GM23338 (cell line): ENCODE results near the gene AP2B1. TPM values are rescaled to one million over a fixed set of nuclear protein-coding genes. Genes with fewer than 3 reads are reported as not detected.

Source experiments
- ATAC-seq: fragments of 200-7000 bp; cut with Tn5 transposase; 3 replicates; pipeline ENCODE4 v1.9.1; 2020
- DNase-seq: peaks from one replicate; pipeline ENCODE4 v3.0.0-alpha.2; 2015; ENCODE audit warnings: low spot score
- H2AFZ ChIP-seq: fragments of 200-600 bp; sonication (generic); 2 replicates; pipeline ENCODE4 v1.8.0; 2016; ENCODE audit warnings: antibody characterized with exemption, mild to moderate bottlenecking, moderate library complexity
- H3F3A ChIP-seq: fragments of 200-600 bp; sonication (generic); replicated peaks from 2 replicates; pipeline ENCODE4 v1.8.0; 2017; ENCODE audit warnings: antibody characterized with exemption, mixed run types, low read depth
- H3K27ac ChIP-seq: fragments of 200-600 bp; sonication (generic); 2 replicates; pipeline ENCODE4 v1.6.1; 2016; ENCODE audit warnings: low read depth
- H3K27me3 ChIP-seq: fragments of 200-600 bp; sonication (generic); 2 replicates; pipeline ENCODE4 v1.8.0; 2016; ENCODE audit warnings: mild to moderate bottlenecking, mixed run types, moderate library complexity; ENCODE audit not compliant: insufficient read depth
- H3K36me3 ChIP-seq: fragments of 200-600 bp; sonication (generic); 2 replicates; pipeline ENCODE4 v1.8.0; 2016; ENCODE audit warnings: mild to moderate bottlenecking; ENCODE audit not compliant: insufficient read depth
- H3K4me1 ChIP-seq: fragments of 200-600 bp; sonication (generic); 2 replicates; pipeline ENCODE4 v1.8.0; 2016; ENCODE audit warnings: mild to moderate bottlenecking, moderate library complexity; ENCODE audit not compliant: insufficient read depth
- H3K4me2 ChIP-seq: fragments of 200-600 bp; sonication (generic); 2 replicates; pipeline ENCODE4 v1.7.1; 2017; ENCODE audit warnings: mixed run types
- H3K4me3 ChIP-seq: fragments of 200-600 bp; sonication (generic); 2 replicates; pipeline ENCODE4 v1.6.1; 2016; ENCODE audit warnings: mixed run types
- H3K79me2 ChIP-seq: fragments of 200-600 bp; sonication (generic); replicated peaks from 2 replicates; pipeline ENCODE4 v1.8.0; 2017; ENCODE audit warnings: mild to moderate bottlenecking; ENCODE audit not compliant: insufficient read depth
- H3K9me2 ChIP-seq: fragments of 200-600 bp; sonication (generic); 2 replicates; pipeline ENCODE4 v1.8.0; 2017; ENCODE audit not compliant: insufficient read depth
- H4K20me1 ChIP-seq: fragments of 200-600 bp; sonication (generic); replicated peaks from 2 replicates; pipeline ENCODE4 v1.8.0; 2017; ENCODE audit warnings: mild to moderate bottlenecking; ENCODE audit not compliant: insufficient read depth
- H3K27ac Mint-ChIP-seq: 2 replicates; pipeline ENCODE4 v1.8.0; 2020; ENCODE audit warnings: inconsistent platforms, mild to moderate bottlenecking, moderate library complexity, mixed read lengths
- H3K27me3 Mint-ChIP-seq: 3 replicates; pipeline ENCODE4 v1.8.0; 2022; ENCODE audit warnings: low read depth, mild to moderate bottlenecking, moderate library complexity, mixed read lengths, inconsistent platforms; ENCODE audit not compliant: insufficient read depth, poor library complexity
- H3K36me3 Mint-ChIP-seq: 3 replicates; pipeline ENCODE4 v1.8.0; 2021; ENCODE audit warnings: low read depth, mild to moderate bottlenecking, inconsistent platforms, moderate library complexity, mixed read lengths
- H3K4me1 Mint-ChIP-seq: 3 replicates; pipeline ENCODE4 v1.8.0; 2020; ENCODE audit warnings: mild to moderate bottlenecking, inconsistent platforms, mixed read lengths
- H3K4me3 Mint-ChIP-seq: 3 replicates; pipeline ENCODE4 v1.8.0; 2021; ENCODE audit warnings: moderate library complexity, mild to moderate bottlenecking, inconsistent platforms, mixed read lengths
- H3K9me3 Mint-ChIP-seq: 3 replicates; pipeline ENCODE4 v1.8.0; 2020; ENCODE audit warnings: moderate library complexity, mild to moderate bottlenecking, inconsistent platforms, mixed read lengths
- CREB1 ChIP-seq: fragments of 250-450 bp; sonication (Bioruptor Pico); IDR thresholded peaks from 2 replicates; pipeline ENCODE4 v1.5.0; 2020; ENCODE audit warnings: low read depth, mild to moderate bottlenecking, moderate library complexity
- CTCF ChIP-seq, 2 experiments: fragments of 200-600 bp in 1 of 2; sonication (generic) in 1 of 2; conservative IDR thresholded peaks; 2 replicates each; pipeline versions ENCODE4 v1.5.1 to v1.6.1; 2016 to 2017; ENCODE audit warnings: antibody characterized with exemption in 2 of 2, low read depth in 2 of 2, mild to moderate bottlenecking in 2 of 2, moderate library complexity in 1 of 2
- EZH2 ChIP-seq: fragments of 200-600 bp; sonication (generic); IDR thresholded peaks from one replicate; pipeline ENCODE4 v1.8.0; 2017; ENCODE audit warnings: antibody characterized with exemption, mild to moderate bottlenecking, low read depth; ENCODE audit not compliant: unreplicated experiment
- JUNB ChIP-seq: IDR thresholded peaks from one replicate; pipeline ENCODE4 v1.6.1; 2016; ENCODE audit warnings: antibody characterized with exemption; ENCODE audit not compliant: unreplicated experiment
- NANOG ChIP-seq: IDR thresholded peaks from 2 replicates; pipeline ENCODE4 v1.6.1; 2016; ENCODE audit warnings: antibody characterized with exemption, borderline replicate concordance
- POLR2AphosphoS5 ChIP-seq: IDR thresholded peaks from 2 replicates; pipeline ENCODE4 v1.6.1; 2016; ENCODE audit warnings: antibody characterized with exemption, low read depth
- ZNF114 ChIP-seq: fragments of 250-450 bp; sonication (Bioruptor Pico); IDR thresholded peaks from 2 replicates; pipeline ENCODE4 v1.5.0; 2020; ENCODE audit warnings: mild to moderate bottlenecking, moderate library complexity
- ZNF331 ChIP-seq: fragments of 250-450 bp; sonication (Bioruptor Pico); IDR thresholded peaks from 2 replicates; pipeline ENCODE4 v1.5.0; 2020; ENCODE audit warnings: low read depth, mild to moderate bottlenecking, moderate library complexity
- ZNF462 ChIP-seq: fragments of 250-450 bp; sonication (Bioruptor Pico); IDR thresholded peaks from 2 replicates; pipeline ENCODE4 v1.5.0; 2020; ENCODE audit warnings: mild to moderate bottlenecking, moderate library complexity
- polyA plus RNA-seq: library from polyadenylated mRNA; unstranded; fragments of >200 nt; fragmentation: Nextera tagmentation; extraction: Ambion mirVana; gene quantifications from 2 replicates; pipeline ENCODE4 v1.2.1, GENCODE V29; 2016
- total RNA-seq: library from RNA; depleted of rRNA; stranded (reverse); fragments of >200 nt; shearing (Covaris generic); gene quantifications from 2 replicates; pipeline ENCODE4 v1.2.3, GENCODE V29; 2014
- TF ChIP-seq, protein P1 (sequence below): IDR thresholded peaks from 2 replicates; pipeline ENCODE4 v1.6.1; 2016; ENCODE audit warnings: antibody characterized with exemption

AP2B1 gene
- total and polyA plus RNA-seq, 2 experiments from 2014 or later, result 89.7 to 144 TPM

DNA sequence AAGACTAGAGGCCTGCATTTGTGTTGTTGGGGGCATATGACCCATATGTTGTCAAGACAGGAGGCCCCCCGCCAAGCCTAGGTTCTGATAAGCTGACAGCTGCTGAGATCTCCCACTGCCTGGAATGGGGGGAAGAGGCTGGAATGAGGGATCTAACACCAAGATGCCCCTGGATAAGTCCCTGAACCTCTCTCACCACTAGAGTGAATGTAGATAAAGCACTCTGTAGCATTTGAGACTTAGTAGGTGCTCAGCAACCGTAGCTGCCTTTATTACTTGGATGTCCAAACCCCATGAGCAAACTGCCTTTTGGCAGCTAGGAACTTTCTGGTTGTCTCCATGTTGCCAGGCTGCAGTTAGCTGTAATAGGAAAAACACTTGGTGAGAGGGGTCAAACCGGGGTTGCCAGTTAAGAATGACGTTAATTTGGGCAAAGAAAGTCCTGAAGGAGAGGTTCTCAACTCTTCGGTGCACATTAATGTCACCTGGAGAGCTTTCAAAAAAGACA is 139.9 kb downstream of the AP2B1 start (continued):
- TF ChIP-seq ZNF462 (CRISPR knock-in tag), result no peak
- no peak for TF ChIP-seq ZNF331 (CRISPR knock-in tag)
- TF ChIP-seq JUNB, result no peak
- TF ChIP-seq ZNF114 (CRISPR knock-in tag), result no peak
- no peak for TF ChIP-seq POLR2AphosphoS5
- TF ChIP-seq EZH2, result no peak
- TF ChIP-seq, protein P1, sequence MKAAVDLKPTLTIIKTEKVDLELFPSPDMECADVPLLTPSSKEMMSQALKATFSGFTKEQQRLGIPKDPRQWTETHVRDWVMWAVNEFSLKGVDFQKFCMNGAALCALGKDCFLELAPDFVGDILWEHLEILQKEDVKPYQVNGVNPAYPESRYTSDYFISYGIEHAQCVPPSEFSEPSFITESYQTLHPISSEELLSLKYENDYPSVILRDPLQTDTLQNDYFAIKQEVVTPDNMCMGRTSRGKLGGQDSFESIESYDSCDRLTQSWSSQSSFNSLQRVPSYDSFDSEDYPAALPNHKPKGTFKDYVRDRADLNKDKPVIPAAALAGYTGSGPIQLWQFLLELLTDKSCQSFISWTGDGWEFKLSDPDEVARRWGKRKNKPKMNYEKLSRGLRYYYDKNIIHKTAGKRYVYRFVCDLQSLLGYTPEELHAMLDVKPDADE, result no peak
- no peak for TF ChIP-seq CREB1

GRCh38 chr17:35727635-35728034 is 140.5 kb downstream of the AP2B1 start:
- H3K27ac ChIP-seq, result no peak overlapping the region
- no peak for DNase-seq
- H3K79me2 ChIP-seq, result no peaks in the 10 kb centered on the region
- Mint-ChIP-seq H3K27me3 (peaks cover 13% of the 10 kb centered on the region), H3K27ac (no peak overlapping the region), H3K4me3 (no peak overlapping the region), H3K4me1 (peaks cover 39% of the 10 kb centered on the region), H3K9me3 (no peaks in the 10 kb centered on the region), H3K36me3 (peaks cover 21% of the 10 kb centered on the region)
- H3K4me3 ChIP-seq, result no peak overlapping the region
- 0 out of 2 replicates have a peak, but pooled peaks cover 3% of the 10 kb centered on the region for H3F3A ChIP-seq
- peaks cover 11% of the 10 kb centered on the region for H3K27me3 ChIP-seq
- H3K36me3 ChIP-seq, result peaks cover 11% of the 10 kb centered on the region
- no peak overlapping the region for H2AFZ ChIP-seq
- H3K9me2 ChIP-seq, result no peaks in the 10 kb centered on the region
- H3K4me2 ChIP-seq, result no peak overlapping the region
- ATAC-seq, result no peak
- H3K4me1 ChIP-seq, result peaks cover 27% of the 10 kb centered on the region
- no peaks in the 10 kb centered on the region; the same call in 1 of the 2 replicates for H4K20me1 ChIP-seq
- TF ChIP-seq POLR2AphosphoS5 (no peak), ZNF114 (CRISPR knock-in tag) (no peak), CTCF (conservative IDR thresholded peaks at IDR 0.05; ENCODE audit: low read depth in 2 of 2) (no peak), NANOG (no peak)
- TF ChIP-seq, protein P1, result no peak
